Epithelial cell of proximal tubule (primary cell): ENCODE results near the gene NPY5R. TPM values are rescaled to one million over a fixed set of nuclear protein-coding genes. Genes with fewer than 3 reads are reported as not detected.

Experiments
- DNase-seq: peaks from one replicate; pipeline ENCODE4 v3.0.0-alpha.2; 2011; ENCODE audit warnings: low read depth
- H3K4me3 ChIP-seq: 2 replicates; pipeline ENCODE4 v1.5.1; 2011; ENCODE audit warnings: low read depth, mild to moderate bottlenecking, low read length
- total RNA-seq: library from RNA; depleted of rRNA; stranded (reverse); fragments of >200 nt; gene quantifications from 2 replicates; pipeline ENCODE4 v1.2.3, GENCODE V29; 2015
- TF ChIP-seq, protein P1 (sequence below): conservative IDR thresholded peaks from 2 replicates; pipeline ENCODE4 v1.5.1; 2012; ENCODE audit warnings: low read depth, mild to moderate bottlenecking, low read length

NPY5R gene
- total RNA-seq, result 0.12 and 0.14 TPM in 2 replicates

DNA sequence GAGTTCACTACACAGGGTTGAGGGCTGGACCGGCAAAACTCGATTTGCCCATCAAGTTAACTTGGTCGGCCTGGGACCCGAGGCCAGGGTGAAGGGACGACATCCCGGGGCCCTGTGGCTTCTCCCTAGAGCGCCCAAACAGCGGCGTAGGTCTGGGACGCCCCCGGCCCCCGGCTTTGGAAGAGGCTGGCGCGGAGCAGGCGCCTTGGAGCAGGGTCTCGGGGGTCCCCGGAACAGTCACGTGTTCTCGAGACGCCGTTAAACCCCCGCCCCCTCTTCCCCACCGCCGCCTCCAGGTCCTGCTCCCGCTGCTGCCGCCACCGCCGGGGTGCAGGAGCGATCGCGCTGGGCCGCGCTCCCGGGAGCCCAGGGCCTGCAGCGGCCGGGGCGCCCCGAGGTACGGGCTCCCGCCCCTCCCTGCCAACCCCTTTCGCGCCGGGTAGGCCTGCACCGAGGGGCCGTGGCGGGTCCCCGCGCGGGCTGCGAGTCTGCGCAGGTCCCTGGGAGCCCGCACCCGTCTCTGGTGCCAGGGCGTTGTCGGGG, at the start of gene NPY5R:
TSS of gene NPY5R (plus strand) at position 289 of the 543 bp plus-strand sequence. CDS start 6,382 bp downstream, outside the sequence.
- peak within 1 kb of the TSS; percentile 75 for H3K4me3 ChIP-seq
- TF ChIP-seq, protein P1, sequence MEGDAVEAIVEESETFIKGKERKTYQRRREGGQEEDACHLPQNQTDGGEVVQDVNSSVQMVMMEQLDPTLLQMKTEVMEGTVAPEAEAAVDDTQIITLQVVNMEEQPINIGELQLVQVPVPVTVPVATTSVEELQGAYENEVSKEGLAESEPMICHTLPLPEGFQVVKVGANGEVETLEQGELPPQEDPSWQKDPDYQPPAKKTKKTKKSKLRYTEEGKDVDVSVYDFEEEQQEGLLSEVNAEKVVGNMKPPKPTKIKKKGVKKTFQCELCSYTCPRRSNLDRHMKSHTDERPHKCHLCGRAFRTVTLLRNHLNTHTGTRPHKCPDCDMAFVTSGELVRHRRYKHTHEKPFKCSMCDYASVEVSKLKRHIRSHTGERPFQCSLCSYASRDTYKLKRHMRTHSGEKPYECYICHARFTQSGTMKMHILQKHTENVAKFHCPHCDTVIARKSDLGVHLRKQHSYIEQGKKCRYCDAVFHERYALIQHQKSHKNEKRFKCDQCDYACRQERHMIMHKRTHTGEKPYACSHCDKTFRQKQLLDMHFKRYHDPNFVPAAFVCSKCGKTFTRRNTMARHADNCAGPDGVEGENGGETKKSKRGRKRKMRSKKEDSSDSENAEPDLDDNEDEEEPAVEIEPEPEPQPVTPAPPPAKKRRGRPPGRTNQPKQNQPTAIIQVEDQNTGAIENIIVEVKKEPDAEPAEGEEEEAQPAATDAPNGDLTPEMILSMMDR, result no peak
- DNase-seq, result no peak

DNA sequence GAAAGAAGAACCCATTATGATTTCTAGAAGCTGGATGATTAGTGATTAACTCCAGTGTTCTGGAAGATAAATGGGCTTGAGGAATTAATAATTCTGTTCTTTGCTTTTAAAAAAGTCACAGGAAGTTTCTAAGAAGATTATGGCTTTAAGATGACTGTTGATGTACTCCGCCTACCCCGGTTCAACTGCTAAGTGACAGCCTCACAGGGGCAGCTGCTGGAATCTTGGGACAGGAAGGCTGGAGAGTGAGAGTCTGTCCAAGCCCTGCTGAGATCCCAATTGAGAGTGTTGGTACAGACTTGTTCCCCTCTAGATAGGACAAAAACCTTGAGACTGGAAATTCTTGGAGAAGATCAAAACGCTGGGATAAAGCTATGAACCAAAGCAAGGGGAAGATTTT, 48.6 kb upstream of the NPY5R start:
- H3K4me3 ChIP-seq, result no peak overlapping the region
- DNase-seq, result no peak
- TF ChIP-seq, protein P1, result no peak

DNA sequence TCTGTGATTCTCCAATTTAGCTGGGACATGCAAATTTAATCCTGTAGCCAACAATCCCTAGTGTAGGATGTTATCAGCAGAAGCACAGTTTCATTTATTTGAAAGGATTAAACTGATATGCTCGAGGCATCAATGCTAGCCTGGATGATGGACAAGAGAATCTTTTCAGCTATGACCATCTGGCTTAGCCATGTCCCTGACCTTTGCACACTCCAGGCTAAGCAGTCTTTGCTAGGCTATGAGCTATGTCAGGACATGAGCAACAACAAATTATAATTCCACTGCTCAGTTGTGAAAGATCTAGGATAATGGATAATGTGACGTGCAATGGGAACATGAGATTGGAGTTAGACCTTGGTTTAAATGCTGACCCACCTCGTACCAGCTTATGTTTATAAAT, 43.2 kb upstream of the NPY5R start:
- TF ChIP-seq, protein P1, result no peak
- DNase-seq, result no peak
- no peak overlapping the region for H3K4me3 ChIP-seq

DNA sequence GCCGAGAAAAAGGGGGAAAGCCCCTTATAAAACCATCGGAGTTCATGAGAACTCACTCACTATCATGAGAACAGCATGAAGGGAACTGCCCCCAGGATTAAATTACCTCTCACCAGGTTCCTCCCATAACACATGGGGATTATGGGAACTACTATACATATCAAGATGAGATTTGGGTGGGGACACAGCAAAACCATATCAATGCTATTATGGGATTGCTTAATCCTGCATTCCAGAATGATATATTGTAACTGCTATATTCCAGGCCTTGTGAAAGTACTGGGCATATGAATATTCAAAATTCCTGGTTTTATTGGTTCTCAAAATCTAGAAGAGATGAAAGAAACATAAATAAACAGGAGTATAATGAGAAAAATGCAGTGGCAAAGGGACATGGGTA, 40.6 kb upstream of the NPY5R start:
- DNase-seq, result no peak
- TF ChIP-seq, protein P1, result no peak
- no peak overlapping the region for H3K4me3 ChIP-seq

DNA sequence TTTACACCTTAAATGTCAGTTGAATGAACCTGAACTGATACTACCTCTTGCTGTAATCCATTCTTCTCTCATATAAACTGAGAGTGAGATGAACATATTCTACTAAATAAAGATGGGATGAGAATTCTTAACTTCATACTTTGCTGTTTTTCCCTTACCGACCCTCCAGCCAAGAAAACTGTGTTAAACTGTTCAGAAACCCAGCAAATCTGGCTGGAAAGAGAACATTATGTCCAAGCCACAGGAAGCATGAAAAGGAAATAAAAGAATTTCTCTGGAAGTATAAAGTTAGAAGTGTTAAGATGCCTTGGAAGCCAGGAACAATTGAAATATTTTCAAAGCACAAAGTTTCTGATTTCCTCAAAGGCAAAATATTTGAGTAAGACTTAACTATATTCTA, 34.2 kb upstream of the NPY5R start:
- TF ChIP-seq, protein P1, result no peak
- no peak for DNase-seq
- no peak overlapping the region for H3K4me3 ChIP-seq

DNA sequence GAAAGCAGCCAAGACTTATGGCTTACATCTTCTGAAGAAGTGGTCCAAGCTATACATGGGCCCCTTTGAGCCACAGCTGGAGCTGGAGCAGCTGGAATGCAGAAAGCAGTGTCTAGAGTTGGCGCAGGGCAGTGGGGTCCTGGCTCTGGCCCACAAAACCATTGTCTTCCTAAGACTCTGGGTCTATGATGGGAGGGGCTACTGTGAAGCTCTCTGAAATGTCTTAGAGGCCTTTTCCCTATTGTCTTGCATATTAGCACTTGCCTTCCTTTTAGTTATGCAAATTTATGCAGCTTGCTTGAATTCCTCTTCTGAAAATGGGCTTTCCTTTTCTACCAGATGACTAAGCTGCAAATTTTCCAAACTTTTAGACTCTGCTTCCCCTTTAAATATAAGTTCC, 26.6 kb upstream of the NPY5R start:
- TF ChIP-seq, protein P1, result no peak
- no peak overlapping the region for H3K4me3 ChIP-seq
- no peak for DNase-seq

DNA sequence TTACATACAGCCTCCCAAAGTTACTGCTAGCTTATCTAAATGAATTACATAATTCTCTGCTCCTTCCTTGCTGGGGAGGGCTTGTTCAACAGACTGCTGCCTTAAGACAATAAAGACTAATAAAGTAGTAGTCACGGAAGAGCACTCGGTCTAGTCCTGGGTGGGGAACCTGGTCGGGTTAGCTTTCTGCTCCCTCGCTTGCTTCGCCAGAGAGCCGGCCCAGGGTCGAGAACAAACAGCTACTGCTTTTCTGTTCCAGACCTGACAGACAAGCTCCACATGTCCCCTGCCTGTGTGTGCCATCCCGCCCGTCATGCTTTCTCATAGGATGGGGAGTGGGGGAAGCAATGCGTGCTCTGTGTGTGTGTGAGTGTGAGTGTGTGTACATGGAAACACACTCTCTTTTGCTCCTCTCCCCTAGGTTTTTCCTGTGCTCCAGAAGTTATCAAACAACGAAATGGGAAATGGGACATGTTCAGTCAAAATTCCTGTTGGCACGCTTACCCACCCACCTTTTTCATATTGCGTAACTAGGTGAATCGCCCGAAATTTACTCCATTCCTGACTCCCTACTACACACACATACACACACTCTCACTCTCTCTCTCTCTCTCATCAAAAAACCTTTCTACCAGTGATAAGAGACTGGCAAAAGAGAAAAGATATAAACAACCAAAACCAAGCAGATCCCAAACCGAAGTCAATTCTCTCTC, 12.6 kb upstream of the NPY5R start:
- H3K4me3 ChIP-seq, result peak overlapping the region; percentile 57

More for the DNA sequence above, 12.6 kb upstream of the NPY5R start:
- no peak for DNase-seq
- TF ChIP-seq, protein P1, result no peak
